Activated T-helper 1 cell treated with anti-CD3 and anti-CD28 coated beads, Interleukin-12 subunit alpha, Interleukin-12 subunit beta, Interleukin-2, Interleukin-4 antibody, amounts not matched to agents 30 ng/mL and 10 ng/mL and 1 ng/mL, durations not matched to agents 14 hours and 24 hours and 36 hours (primary cell): Measurements from ENCODE around the gene DCAF5. TPM values are rescaled to one million over a fixed set of nuclear protein-coding genes. Genes with fewer than 3 reads are reported as not detected.

Experiments
- DNase-seq: peaks from one replicate; pipeline ENCODE4 v3.0.0; 2021; ENCODE audit warnings: low spot score
- H3K27ac Mint-ChIP-seq: one replicate; pipeline ENCODE4 v1.8.0; 2021; ENCODE audit warnings: mild to moderate bottlenecking, mixed read lengths
- H3K27me3 Mint-ChIP-seq: one replicate; pipeline ENCODE4 v1.8.0; 2022; ENCODE audit warnings: mild to moderate bottlenecking, moderate library complexity, mixed read lengths; ENCODE audit not compliant: insufficient read depth
- H3K36me3 Mint-ChIP-seq: one replicate; pipeline ENCODE4 v1.8.0; 2021; ENCODE audit warnings: low read depth, mixed read lengths
- H3K4me1 Mint-ChIP-seq: one replicate; pipeline ENCODE4 v1.8.0; 2021; ENCODE audit warnings: low read depth, mixed read lengths
- H3K4me3 Mint-ChIP-seq: one replicate; pipeline ENCODE4 v1.8.0; 2021; ENCODE audit warnings: mild to moderate bottlenecking, moderate library complexity, mixed read lengths
- H3K9me3 Mint-ChIP-seq: one replicate; pipeline ENCODE4 v1.8.0; 2021; ENCODE audit warnings: mixed read lengths
- intact Hi-C: fragments of 100-400 bp; cut with micrococcal nuclease; formaldehyde crosslinking; loops from one replicate; pipeline ENCODE4 v1.15.1; 2024
- total RNA-seq: library from RNA; stranded (reverse); gene quantifications from 2 replicates; pipeline ENCODE4 v1.2.3, GENCODE V29; 2022

DCAF5 gene
- total RNA-seq, 1 donor from 2014 or later = 29.7 TPM

DNA sequence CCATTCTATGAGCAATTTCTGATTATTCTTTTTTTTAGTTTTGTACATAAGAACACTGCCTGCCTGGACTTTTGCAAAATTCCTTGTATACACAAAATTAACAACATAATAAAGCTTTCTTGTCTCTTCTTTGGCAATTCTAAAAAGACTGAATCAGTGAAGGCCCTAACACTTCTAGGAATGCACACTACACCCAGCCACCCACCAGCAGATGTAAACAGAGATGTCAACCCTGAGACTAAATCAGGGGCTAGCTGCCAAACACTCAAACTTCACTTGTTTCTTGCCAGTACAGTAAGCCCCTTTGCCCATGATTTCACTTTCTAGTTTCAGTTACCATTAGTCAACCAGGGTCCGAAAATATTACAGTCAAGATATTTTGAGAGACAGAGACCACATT lies 15.5 kb downstream of the DCAF5 start:
- Mint-ChIP-seq H3K27ac (no peak overlapping the region), H3K4me1 (peaks cover 22% of the 10 kb centered on the region), H3K9me3 (no peaks in the 10 kb centered on the region), H3K36me3 (peaks cover 5% of the 10 kb centered on the region), H3K4me3 (no peak overlapping the region), H3K27me3 (no peaks in the 10 kb centered on the region)
- no peak for DNase-seq
- intact Hi-C loops = no loop called here

DNA sequence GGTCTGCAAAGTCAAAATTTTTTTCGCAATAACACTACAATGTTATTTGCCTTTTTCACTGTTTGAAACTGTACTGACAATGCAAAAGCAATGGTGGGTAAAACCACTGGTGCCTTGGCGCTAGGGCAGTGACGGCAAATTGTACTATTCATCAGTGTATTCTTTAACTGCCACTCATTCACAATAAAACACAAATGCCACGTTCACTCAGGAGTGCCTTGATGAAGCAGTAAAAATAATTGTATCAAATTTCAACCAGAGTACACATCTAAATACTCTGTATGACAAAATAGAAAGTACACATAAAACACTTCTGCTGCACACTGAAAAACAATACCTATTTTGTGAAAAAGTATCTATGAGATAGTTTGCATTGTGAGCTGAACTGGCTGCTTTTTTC lies 17.8 kb downstream of the DCAF5 start:
- peaks cover 35% of the 10 kb centered on the region for H3K4me1 Mint-ChIP-seq
- no peak overlapping the region for H3K4me3 Mint-ChIP-seq
- no peak overlapping the region for H3K27ac Mint-ChIP-seq
- DNase-seq = no peak
- H3K27me3 Mint-ChIP-seq = no peaks in the 10 kb centered on the region
- peaks cover 5% of the 10 kb centered on the region for H3K36me3 Mint-ChIP-seq
- intact Hi-C loops = no loop called here
- no peaks in the 10 kb centered on the region for H3K9me3 Mint-ChIP-seq

DNA sequence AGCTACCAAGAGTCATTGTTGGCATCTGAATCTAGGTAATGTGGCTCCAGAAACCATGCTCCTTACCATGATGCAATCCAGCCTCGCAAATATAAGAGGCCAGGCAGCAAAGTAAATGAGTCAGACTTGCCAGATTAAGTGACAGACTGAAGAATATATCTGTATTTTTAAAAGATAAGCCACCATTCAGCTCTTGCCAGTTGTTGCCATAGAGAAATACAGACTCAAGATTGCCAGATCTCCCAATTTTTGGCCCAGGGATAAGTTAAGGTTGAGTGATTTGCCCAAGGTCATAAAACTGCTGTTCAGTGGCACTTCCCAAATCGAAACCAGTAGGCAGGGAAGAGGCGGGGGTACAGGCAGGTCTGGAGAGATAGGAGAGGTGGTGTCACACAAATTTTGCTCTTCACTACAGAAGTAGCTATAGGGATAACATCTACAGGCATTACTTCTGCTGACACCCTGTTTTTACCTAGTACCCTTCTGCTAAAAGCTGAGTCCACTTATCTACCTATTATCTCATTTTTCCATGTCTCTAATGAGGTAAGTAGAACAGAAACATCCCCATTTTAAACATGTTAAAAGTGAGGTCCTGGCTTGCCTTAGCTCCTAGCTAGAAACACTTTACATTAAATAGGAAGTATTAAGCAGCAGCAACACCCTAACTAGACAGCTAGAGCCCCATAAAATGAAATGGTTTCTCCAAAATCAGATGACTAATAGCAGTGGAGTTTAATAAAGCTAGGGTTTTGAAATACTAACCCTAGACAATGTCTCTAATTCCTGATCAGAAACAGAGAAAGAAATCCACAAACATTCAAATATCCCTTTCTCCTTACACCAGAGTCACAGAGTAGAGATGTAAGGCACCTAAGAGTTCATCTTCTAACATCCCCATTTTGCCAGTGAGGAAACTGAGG lies 19.5 kb downstream of the DCAF5 start:
- H3K9me3 Mint-ChIP-seq = no peaks in the 10 kb centered on the region

GRCh38 chr14:69132513-69133181 lies 20.3 kb downstream of the DCAF5 start:
- H3K36me3 Mint-ChIP-seq = peaks cover 3% of the 10 kb centered on the region
- DNase-seq = no peak
- no peak overlapping the region for H3K27ac Mint-ChIP-seq
- intact Hi-C loops = no loop called here
- H3K9me3 Mint-ChIP-seq = no peaks in the 10 kb centered on the region
- no peaks in the 10 kb centered on the region for H3K27me3 Mint-ChIP-seq
- peaks cover 40% of the 10 kb centered on the region for H3K4me1 Mint-ChIP-seq
- H3K4me3 Mint-ChIP-seq = no peak overlapping the region

More for the DNA sequence above, 19.5 kb downstream of the DCAF5 start:
- peaks cover 3% of the 10 kb centered on the region for H3K36me3 Mint-ChIP-seq
- H3K27me3 Mint-ChIP-seq = no peaks in the 10 kb centered on the region
- no peak for DNase-seq
- no peak overlapping the region for H3K4me3 Mint-ChIP-seq
- H3K4me1 Mint-ChIP-seq = peaks cover 45% of the 10 kb centered on the region
- peak overlapping the region; percentile 52 for H3K27ac Mint-ChIP-seq
- intact Hi-C loops = no loop called here

- intact Hi-C loops = no loop called here
- Mint-ChIP-seq H3K9me3 (no peaks in the 10 kb centered on the region), H3K4me3 (no peak overlapping the region), H3K4me1 (peaks cover 35% of the 10 kb centered on the region), H3K27ac (no peak overlapping the region), H3K27me3 (no peaks in the 10 kb centered on the region), H3K36me3 (no peaks in the 10 kb centered on the region)
- DNase-seq = no peak
These were observed 21.7 kb downstream of the DCAF5 start for GRCh38 chr14:69131176-69131575.

DNA sequence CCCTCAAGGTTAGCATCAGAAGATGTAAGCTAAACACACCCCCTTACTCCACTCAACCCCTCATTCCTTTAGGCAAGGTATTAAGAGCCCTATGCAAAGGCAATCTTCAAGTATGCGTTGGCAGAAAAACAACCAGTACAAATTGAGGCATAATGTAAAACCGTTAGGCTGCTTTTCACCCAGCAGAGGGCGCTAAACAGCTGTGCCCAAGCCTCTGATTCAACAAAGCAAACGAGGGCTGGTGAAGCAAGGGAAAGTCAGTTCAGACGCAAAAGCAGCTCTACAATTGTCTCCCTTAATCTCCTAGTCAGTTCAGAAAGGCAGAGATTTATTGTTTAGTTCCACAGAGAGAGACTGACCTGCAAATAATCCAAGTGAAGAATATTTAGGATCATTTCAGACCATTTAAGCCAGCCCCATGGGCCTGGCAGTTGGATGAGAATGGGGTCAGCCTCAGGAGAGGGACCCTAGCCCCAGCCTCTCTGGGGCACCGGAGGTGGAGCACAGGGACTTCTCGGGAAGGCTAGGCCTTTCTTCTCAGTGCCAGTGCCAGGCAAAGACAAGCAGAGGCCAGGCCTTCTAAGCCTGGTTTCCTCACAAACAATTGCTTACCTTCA lies 23.5 kb downstream of the DCAF5 start:
- H3K27me3 Mint-ChIP-seq = no peaks in the 10 kb centered on the region
- intact Hi-C loops = loop anchor here (1.0 to 5.0 kb wide), 4 partner anchors 23 to 331 kb away; partner anchors contain the start of genes DCAF5 and EXD2
- H3K4me1 Mint-ChIP-seq = peaks cover 35% of the 10 kb centered on the region
- peak; percentile 58 for DNase-seq
- no peaks in the 10 kb centered on the region for H3K36me3 Mint-ChIP-seq
- H3K9me3 Mint-ChIP-seq = no peaks in the 10 kb centered on the region
- no peak overlapping the region for H3K4me3 Mint-ChIP-seq
- peak overlapping the region; percentile 51 for H3K27ac Mint-ChIP-seq

DNA sequence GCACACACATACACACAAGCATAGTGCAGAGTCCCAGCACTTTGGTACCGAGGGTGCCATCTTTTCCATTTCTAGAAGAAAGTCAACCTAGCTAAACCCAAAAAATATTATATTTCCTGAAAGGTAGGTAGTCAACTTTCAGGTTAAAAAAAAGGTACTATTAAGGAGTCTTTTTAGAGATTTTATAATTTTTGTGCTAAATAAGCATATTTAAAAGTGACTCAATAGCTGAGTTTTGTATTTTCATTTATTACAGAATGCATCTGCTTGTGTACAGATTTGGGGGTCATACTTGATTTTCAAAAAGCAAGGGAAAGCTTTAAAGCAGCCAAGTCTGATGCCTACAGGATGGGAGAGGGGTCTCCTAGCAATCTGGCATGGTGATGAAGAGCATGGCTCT lies 34.6 kb downstream of the DCAF5 start:
- H3K9me3 Mint-ChIP-seq = no peaks in the 10 kb centered on the region
- H3K4me3 Mint-ChIP-seq = no peak overlapping the region
- H3K4me1 Mint-ChIP-seq = peaks cover 32% of the 10 kb centered on the region
- DNase-seq = no peak
- H3K27ac Mint-ChIP-seq = no peak overlapping the region
- peaks cover 46% of the 10 kb centered on the region for H3K36me3 Mint-ChIP-seq
- H3K27me3 Mint-ChIP-seq = no peaks in the 10 kb centered on the region
- intact Hi-C loops = no loop called here

GRCh38 chr14:69117020-69117767 lies 35.7 kb downstream of the DCAF5 start:
- H3K27ac Mint-ChIP-seq = peak overlapping the region; percentile 27
- DNase-seq = no peak
- no peaks in the 10 kb centered on the region for H3K9me3 Mint-ChIP-seq
- peaks cover 48% of the 10 kb centered on the region for H3K36me3 Mint-ChIP-seq
- H3K4me1 Mint-ChIP-seq = peaks cover 32% of the 10 kb centered on the region
- intact Hi-C loops = no loop called here
- no peak overlapping the region for H3K4me3 Mint-ChIP-seq
- H3K27me3 Mint-ChIP-seq = no peaks in the 10 kb centered on the region

DNA sequence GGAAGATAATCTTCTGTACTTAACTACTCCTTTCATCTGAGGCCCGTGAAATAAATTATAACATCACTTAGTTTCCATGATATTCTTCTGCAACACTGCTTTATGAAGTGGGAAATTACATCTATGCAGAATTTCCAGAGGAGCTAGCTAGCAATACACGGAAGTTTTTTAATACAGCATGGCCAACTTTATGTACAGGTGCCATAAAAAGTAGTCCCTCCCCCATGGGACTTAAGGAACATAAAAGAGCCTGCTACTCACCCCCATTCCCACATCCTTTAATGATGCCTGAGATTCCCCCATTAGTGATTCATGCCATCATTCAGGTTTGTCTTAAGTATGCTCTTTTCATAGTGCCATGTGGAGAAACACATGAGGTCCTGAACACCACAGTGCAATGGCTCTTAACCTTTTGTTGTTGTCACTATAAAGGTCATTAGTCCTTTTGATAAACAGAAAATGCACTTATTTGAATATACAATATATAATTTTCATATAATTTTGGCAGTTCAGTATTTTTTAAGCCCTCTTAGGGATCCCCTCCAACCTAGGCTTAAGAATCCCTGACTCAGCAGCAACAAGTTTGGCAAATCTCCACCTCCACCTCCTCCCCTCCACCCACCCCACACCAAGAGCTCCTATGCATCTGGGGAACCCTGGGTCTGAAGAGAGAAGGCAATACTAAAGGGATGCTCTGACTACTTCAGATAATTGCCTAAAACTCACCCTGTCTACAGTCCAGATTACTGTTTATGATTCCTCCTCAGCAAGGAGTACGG lies 37.3 kb downstream of the DCAF5 start:
- no peak for DNase-seq
- Mint-ChIP-seq H3K27ac (no peak overlapping the region), H3K27me3 (no peaks in the 10 kb centered on the region), H3K36me3 (peaks cover 40% of the 10 kb centered on the region), H3K4me3 (no peak overlapping the region), H3K9me3 (no peaks in the 10 kb centered on the region), H3K4me1 (peaks cover 21% of the 10 kb centered on the region)
- intact Hi-C loops = no loop called here

- Mint-ChIP-seq H3K4me3 (no peak overlapping the region), H3K27me3 (no peaks in the 10 kb centered on the region), H3K9me3 (no peaks in the 10 kb centered on the region), H3K36me3 (peaks cover 37% of the 10 kb centered on the region), H3K4me1 (peaks cover 18% of the 10 kb centered on the region), H3K27ac (no peak overlapping the region)
- intact Hi-C loops = no loop called here
- no peak for DNase-seq
These were observed 38.2 kb downstream of the DCAF5 start for GRCh38 chr14:69114763-69115162.

GRCh38 chr14:69108358-69108757 lies 44.6 kb downstream of the DCAF5 start:
- H3K36me3 Mint-ChIP-seq = peaks cover 20% of the 10 kb centered on the region

More at GRCh38 chr14:69108358-69108757, 44.6 kb downstream of the DCAF5 start:
- H3K4me1 Mint-ChIP-seq = no peaks in the 10 kb centered on the region
- intact Hi-C loops = loop anchor here (10.0 kb wide), 1 partner anchor 1174 kb away; no protein-coding TSS in a partner anchor
- no peak overlapping the region for H3K27ac Mint-ChIP-seq
- no peaks in the 10 kb centered on the region for H3K9me3 Mint-ChIP-seq
- no peaks in the 10 kb centered on the region for H3K27me3 Mint-ChIP-seq
- no peak overlapping the region for H3K4me3 Mint-ChIP-seq
- no peak for DNase-seq
